H1 (cell line): ENCODE results near the gene SNTG2. TPM values are rescaled to one million over a fixed set of nuclear protein-coding genes. Genes with fewer than 3 reads are reported as not detected.

Experiments used
- EGR1 ChIP-seq: IDR thresholded peaks from 2 replicates; pipeline ENCODE4 v1.6.1; 2011; ENCODE audit warnings: low read depth, low read length, borderline replicate concordance
- SP4 ChIP-seq: IDR thresholded peaks from 2 replicates; pipeline ENCODE4 v1.6.1; 2012; ENCODE audit warnings: low read length, inconsistent platforms
- polyA plus RNA-seq, 7 experiments: library from polyadenylated mRNA; depleted of rRNA in 3 of 7; stranded (reverse) in 5 of 7; unstranded in 2 of 7; fragments of >200 nt in 5 of 7; fragments of 200-250 nt in 2 of 7; gene quantifications; 1 replicate in 5 of 7; 2 replicates in 1 of 7; 4 replicates in 1 of 7; pipeline versions ENCODE4 v1.2.1 to v1.2.3, GENCODE V29; 2011 to 2013; ENCODE audit warnings: missing spikeins in 2 of 7, mixed read lengths in 2 of 7
- total RNA-seq: library from RNA; stranded (reverse); fragmentation: NEBNext Ultra II Directional; extraction: Animal tissue kit (Norgen Biotek cat#: 25700); gene quantifications from 2 replicates; pipeline ENCODE4 v1.2.1, GENCODE V29; 2021

The SNTG2 gene
- total and polyA plus RNA-seq, 2 of the 8 experiments (the other 6 are each of a cell fraction or from before 2014, with no cell fraction given), result 6.6 to 18.1 TPM

DNA sequence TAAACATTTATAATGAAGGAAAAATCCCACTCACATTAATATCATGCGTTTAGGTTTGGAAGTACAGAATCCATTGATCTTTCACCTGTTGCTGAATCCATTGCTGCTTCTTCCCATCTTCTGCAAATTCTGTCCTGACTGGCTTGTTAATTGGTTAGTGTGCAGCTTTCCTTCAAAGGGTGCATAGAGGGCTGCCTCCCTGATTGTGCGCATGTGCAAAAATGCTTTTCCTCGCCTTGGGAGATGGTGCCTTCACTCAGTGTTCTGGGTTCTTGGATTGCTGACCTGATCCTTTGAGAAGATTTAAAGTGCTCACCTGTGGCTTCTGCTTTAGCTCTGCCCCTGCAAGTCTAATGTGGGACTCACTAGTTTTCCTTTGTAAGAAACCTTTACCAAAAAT lies 231.2 kb downstream of the SNTG2 start (continued):
- no peak for TF ChIP-seq SP4
- no peak for TF ChIP-seq EGR1
